ENCODE results near the gene PLSCR1. TPM values are rescaled to one million over a fixed set of nuclear protein-coding genes. Genes with fewer than 3 reads are reported as not detected.

PLSCR1 gene
- polyA plus RNA-seq, 2 of the 4 experiments (the other 2 are of a cell fraction), result 37.1 to 54.4 TPM

DNA sequence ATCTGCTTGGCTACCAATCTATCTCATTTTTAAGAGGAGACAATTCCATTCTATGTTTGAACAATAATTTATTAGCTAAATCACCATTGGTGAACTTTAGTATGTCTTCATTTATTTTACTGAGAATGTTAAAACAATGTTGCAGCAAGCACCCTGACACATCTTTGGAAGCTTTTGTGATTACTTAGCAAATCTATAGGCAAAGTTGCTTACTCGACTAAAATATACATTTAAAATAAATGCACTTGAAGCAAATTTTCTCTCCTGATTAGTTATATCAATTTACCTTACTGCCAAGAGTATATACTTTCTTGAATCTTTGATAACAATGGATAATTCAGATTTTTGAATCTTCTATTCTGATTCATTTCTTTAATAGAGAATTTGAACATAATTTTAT lies 29.8 kb upstream of the PLSCR1 start:
- H3K27ac ChIP-seq, result no peak overlapping the region
- WGBS (ENCODE audit: missing lambda C conversion rate), result 69% methylated on average over 1 of the region's 1 CpG
- no peak for TF ChIP-seq CHD4 (IDR thresholded peaks at IDR 0.05; ENCODE audit: borderline replicate concordance)
- TF ChIP-seq MAFK (IDR thresholded peaks at IDR 0.05; ENCODE audit: partially characterized antibody), result peak; percentile 80
- DNase-seq (ENCODE audit: low read depth in 1 of 2, low spot score in 1 of 2) (no peak), ATAC-seq (no peak), FAIRE-seq (no peak)
- H3K4me3 ChIP-seq, result no peak overlapping the region
- CTCF ChIA-PET, result interaction anchor here (1.7 to 1.8 kb wide), 2 partner anchors 352 to 384 kb away, joined by 6 to 7 read pairs; no protein-coding TSS in a partner anchor
- POLR2A ChIA-PET, result no interaction called here
- H3K4me1 ChIP-seq, result no peaks in the 10 kb centered on the region
- H3K4me2 ChIP-seq, result no peak overlapping the region
- no peaks in the 10 kb centered on the region for H3K9me3 ChIP-seq

- ATAC-seq (no peak), DNase-seq (ENCODE audit: low read depth in 1 of 2, low spot score in 1 of 2) (no peak), FAIRE-seq (no peak)
- Histone ChIP-seq H3K4me2 (no peak overlapping the region), H3K27ac (no peak overlapping the region), H3K4me3 (no peak overlapping the region), H3K9me3 (no peaks in the 10 kb centered on the region), H3K4me1 (no peaks in the 10 kb centered on the region)
- ChIA-PET POLR2A (no interaction called here), CTCF (interaction anchor here (0.6 to 1.2 kb wide), 2 partner anchors 9 to 18 kb away, joined by 3 to 4 read pairs; no protein-coding TSS in a partner anchor)
- TF ChIP-seq RCOR1 (IDR thresholded peaks at IDR 0.05; ENCODE audit: low read depth, low read length) (no peak), CBX2 (IDR thresholded peaks at IDR 0.05; ENCODE audit: borderline replicate concordance, low read depth) (no peak)
- WGBS (ENCODE audit: missing lambda C conversion rate), result 39% methylated on average over 3 of the region's 3 CpGs
Observed at GRCh38 chr3:146569314-146569713, 24.9 kb upstream of the PLSCR1 start.

GRCh38 chr3:146566138-146566537 lies 21.7 kb upstream of the PLSCR1 start:
- POLR2A ChIA-PET, result no interaction called here
- Histone ChIP-seq H3K4me2 (no peak overlapping the region), H3K27ac (no peak overlapping the region), H3K4me1 (no peaks in the 10 kb centered on the region), H3K4me3 (no peak overlapping the region), H3K9me3 (no peaks in the 10 kb centered on the region)
- CTCF ChIA-PET, result interaction anchor here (0.9 to 1.0 kb wide), 2 partner anchors 12 to 239 kb away, joined by 3 read pairs; no protein-coding TSS in a partner anchor
- no peak for FAIRE-seq
- DNase-seq (ENCODE audit: low read depth in 1 of 2, low spot score in 1 of 2), result no peak
- ATAC-seq, result no peak
- TF ChIP-seq HMGXB4 (CRISPR knock-in tag; IDR thresholded peaks at IDR 0.05; ENCODE audit: borderline replicate concordance), result no peak
- TF ChIP-seq TFCP2L1 (CRISPR knock-in tag; IDR thresholded peaks at IDR 0.05), result no peak
- TF ChIP-seq EHMT2 (IDR thresholded peaks at IDR 0.05; ENCODE audit: low read depth), result no peak
- TF ChIP-seq HEYL (CRISPR knock-in tag; IDR thresholded peaks at IDR 0.05), result no peak
- no peak for TF ChIP-seq FOSB (CRISPR knock-in tag; IDR thresholded peaks at IDR 0.05)
- TF ChIP-seq, protein P1, sequence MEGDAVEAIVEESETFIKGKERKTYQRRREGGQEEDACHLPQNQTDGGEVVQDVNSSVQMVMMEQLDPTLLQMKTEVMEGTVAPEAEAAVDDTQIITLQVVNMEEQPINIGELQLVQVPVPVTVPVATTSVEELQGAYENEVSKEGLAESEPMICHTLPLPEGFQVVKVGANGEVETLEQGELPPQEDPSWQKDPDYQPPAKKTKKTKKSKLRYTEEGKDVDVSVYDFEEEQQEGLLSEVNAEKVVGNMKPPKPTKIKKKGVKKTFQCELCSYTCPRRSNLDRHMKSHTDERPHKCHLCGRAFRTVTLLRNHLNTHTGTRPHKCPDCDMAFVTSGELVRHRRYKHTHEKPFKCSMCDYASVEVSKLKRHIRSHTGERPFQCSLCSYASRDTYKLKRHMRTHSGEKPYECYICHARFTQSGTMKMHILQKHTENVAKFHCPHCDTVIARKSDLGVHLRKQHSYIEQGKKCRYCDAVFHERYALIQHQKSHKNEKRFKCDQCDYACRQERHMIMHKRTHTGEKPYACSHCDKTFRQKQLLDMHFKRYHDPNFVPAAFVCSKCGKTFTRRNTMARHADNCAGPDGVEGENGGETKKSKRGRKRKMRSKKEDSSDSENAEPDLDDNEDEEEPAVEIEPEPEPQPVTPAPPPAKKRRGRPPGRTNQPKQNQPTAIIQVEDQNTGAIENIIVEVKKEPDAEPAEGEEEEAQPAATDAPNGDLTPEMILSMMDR (IDR thresholded peaks at IDR 0.05), result no peak
- TF ChIP-seq MAFK (IDR thresholded peaks at IDR 0.05; ENCODE audit: partially characterized antibody), result no peak
- no peak for TF ChIP-seq KDM5A (IDR thresholded peaks at IDR 0.05)
- no peak for TF ChIP-seq HOXB13 (CRISPR knock-in tag; IDR thresholded peaks at IDR 0.05; ENCODE audit: low read depth)
- no peak for TF ChIP-seq RNF2 (IDR thresholded peaks at IDR 0.05; ENCODE audit: borderline replicate concordance, low read depth)
- no peak for TF ChIP-seq RFX5 (IDR thresholded peaks at IDR 0.05)
- no peak for TF ChIP-seq ZSCAN20 (CRISPR knock-in tag; IDR thresholded peaks at IDR 0.05)
- no peak for TF ChIP-seq SMC3 (IDR thresholded peaks at IDR 0.05)
- TF ChIP-seq ESRRA (IDR thresholded peaks at IDR 0.05; ENCODE audit: borderline replicate concordance, low read length), result no peak
- TF ChIP-seq POLR2AphosphoS2 (conservative IDR thresholded peaks at IDR 0.05; ENCODE audit: low read length), result no peak
- TF ChIP-seq, protein P2, sequence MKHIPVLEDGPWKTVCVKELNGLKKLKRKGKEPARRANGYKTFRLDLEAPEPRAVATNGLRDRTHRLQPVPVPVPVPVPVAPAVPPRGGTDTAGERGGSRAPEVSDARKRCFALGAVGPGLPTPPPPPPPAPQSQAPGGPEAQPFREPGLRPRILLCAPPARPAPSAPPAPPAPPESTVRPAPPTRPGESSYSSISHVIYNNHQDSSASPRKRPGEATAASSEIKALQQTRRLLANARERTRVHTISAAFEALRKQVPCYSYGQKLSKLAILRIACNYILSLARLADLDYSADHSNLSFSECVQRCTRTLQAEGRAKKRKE (CRISPR knock-in tag; IDR thresholded peaks at IDR 0.05; ENCODE audit: low read depth), result no peak
- no peak for TF ChIP-seq NPAS2 (CRISPR knock-in tag; IDR thresholded peaks at IDR 0.05; ENCODE audit: borderline replicate concordance)

All from A549 (cell line).